ENCODE data around the gene ZNF750.

Gene ZNF750

DNA sequence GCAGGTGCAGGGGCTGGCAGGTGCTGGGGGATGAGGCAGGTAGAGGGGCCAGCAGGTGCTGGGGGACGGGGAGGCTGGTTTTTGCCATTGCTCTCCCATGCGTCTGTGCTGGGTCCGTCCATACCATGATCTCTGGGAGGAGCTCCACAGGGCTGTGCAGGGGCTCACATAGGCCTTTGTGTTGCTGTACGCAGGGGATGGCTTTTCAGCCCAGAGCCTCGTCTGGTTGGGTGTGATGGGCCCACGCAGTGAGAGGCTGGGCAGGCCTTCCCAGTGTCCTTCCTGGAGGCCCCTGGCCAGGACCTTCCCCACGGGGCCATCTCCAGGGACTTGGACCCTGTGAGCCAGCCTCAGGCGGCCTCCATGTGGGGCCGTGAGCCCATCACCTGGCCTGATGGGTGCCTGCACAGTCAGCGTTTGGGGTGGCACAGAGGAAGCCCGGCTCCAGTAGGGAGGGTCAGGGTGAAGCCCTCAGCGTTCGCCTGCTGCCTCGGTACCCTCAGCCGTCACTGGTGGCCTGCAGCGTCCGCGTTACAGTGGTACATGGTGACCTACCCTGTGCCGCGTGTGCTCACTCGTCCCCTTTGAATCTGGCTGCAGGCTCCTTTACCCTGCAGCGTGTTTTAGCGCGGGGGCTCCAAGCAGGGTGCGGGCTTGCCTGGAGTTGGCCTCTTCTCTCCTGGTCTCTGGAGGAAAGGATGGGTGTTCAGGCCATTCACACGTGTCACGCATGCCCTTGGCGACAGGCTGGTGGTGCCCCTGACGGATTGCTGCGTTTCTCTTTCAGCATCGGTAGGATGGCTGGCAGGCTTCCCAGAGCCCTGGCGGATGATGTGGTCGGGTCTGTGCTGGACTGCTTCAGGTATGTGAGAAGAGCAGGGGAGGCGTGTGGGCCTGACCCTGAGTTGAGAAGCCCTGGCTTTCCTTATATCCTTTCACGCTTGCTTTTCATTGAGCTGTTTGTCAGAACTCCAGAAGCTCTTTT, 30.6 kb downstream of the ZNF750 start:
- H3K4me3 ChIP-seq (ENCODE audit: low read length), result no peak overlapping the region
- TF ChIP-seq ZNF274 (IDR thresholded peaks at IDR 0.05; ENCODE audit: low read depth, low read length), result no peak

DNA sequence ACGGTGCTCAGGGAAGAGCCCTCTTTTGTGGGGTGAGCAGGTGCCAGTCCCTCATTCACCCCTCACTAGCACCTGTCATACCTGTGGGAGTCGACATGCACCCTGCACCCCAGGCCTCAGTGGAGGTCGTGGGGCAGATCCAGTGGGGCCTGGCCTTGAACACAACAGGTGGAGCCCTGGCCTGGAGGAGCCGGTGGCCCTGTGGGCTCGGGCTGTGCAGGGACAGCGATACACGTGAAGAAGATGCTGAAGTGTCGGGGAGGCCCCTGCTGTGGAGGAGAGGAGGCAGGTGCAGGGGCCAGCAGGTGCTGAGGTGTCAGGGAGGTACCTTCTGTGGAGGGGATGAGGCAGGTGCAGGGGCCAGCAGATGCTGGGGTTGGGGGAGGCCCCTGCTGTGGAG, 31.8 kb downstream of the ZNF750 start:
- H3K4me3 ChIP-seq (ENCODE audit: low read length), result no peak overlapping the region
- no peak for TF ChIP-seq ZNF274 (IDR thresholded peaks at IDR 0.05; ENCODE audit: low read depth, low read length)

GRCh38 chr17:82807562-82807961, 32.3 kb downstream of the ZNF750 start:
- no peak overlapping the region for H3K4me3 ChIP-seq (ENCODE audit: low read length)
- no peak for TF ChIP-seq ZNF274 (IDR thresholded peaks at IDR 0.05; ENCODE audit: low read depth, low read length)

DNA sequence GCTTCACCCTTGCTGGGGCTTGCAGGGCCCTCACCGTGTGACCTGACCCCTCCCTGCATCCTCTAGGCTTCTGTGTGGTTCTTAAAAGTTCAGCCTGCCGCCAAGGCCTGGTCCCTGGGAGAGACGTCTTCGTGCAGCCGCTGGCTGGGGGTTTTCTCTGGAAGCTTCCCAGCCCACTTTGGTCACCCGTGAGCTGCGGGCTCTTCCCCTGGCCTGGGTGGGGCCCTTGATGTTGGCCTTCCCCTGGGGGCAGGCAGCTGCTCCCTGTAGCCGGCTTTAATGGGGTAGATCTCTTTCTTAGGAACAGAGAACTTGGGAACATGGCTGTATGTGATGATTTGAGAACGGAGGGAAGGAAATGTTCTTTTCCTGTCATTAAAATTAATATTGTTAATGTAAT, 32.7 kb downstream of the ZNF750 start:
- no peak overlapping the region for H3K4me3 ChIP-seq (ENCODE audit: low read length)

DNA sequence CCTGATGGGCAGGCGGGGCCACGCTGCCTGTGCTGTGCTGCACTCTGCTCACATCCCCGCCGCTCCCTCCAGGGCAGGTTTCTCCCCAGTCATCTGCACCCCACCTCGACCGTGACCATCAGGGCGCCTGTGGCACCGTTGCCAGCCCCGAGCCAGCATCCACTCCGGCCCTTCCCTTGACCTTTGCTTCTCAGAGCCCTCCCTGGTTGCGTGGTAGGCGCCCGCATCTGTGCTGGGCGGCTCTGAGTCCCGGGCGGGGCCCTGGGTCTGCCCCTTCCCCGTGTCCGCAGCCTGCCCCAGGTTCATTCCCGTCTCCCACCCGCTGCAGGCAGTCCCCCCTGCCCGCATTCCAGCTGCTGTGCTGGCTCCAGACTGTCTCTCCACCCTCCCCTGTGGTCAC, 33.2 kb downstream of the ZNF750 start:
- no peak for TF ChIP-seq ZNF274 (IDR thresholded peaks at IDR 0.05; ENCODE audit: low read depth, low read length)
- no peak overlapping the region for H3K4me3 ChIP-seq (ENCODE audit: low read length)

More for the DNA sequence above, 32.7 kb downstream of the ZNF750 start:
- TF ChIP-seq ZNF274 (IDR thresholded peaks at IDR 0.05; ENCODE audit: low read depth, low read length), result no peak

- H3K4me3 ChIP-seq (ENCODE audit: low read length), result no peak overlapping the region
- no peak for TF ChIP-seq ZNF274 (IDR thresholded peaks at IDR 0.05; ENCODE audit: low read depth, low read length)
Measured at GRCh38 chr17:82805823-82806222, 34.0 kb downstream of the ZNF750 start.

DNA sequence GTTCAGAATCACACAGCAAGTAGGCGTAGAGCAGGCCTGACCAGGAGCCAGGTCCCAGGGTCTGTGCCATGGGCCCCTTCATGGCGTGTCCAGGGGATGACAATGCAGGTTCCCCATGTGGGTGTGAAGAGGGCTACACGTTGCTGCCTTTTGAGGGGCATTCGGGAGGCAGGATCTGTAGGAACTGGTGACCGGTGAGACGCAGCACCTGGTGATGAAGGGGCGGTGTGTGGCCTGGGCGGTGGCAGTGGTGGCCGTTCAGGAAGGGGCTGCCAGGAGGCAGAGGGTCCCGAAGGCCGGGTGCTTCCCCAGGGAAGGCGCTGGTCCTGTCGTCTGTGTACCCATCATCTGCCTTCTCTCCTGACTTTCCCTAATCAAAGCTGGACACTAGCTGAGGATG, 34.6 kb downstream of the ZNF750 start:
- TF ChIP-seq ZNF274 (IDR thresholded peaks at IDR 0.05; ENCODE audit: low read depth, low read length), result no peak
- H3K4me3 ChIP-seq (ENCODE audit: low read length), result no peak overlapping the region

DNA sequence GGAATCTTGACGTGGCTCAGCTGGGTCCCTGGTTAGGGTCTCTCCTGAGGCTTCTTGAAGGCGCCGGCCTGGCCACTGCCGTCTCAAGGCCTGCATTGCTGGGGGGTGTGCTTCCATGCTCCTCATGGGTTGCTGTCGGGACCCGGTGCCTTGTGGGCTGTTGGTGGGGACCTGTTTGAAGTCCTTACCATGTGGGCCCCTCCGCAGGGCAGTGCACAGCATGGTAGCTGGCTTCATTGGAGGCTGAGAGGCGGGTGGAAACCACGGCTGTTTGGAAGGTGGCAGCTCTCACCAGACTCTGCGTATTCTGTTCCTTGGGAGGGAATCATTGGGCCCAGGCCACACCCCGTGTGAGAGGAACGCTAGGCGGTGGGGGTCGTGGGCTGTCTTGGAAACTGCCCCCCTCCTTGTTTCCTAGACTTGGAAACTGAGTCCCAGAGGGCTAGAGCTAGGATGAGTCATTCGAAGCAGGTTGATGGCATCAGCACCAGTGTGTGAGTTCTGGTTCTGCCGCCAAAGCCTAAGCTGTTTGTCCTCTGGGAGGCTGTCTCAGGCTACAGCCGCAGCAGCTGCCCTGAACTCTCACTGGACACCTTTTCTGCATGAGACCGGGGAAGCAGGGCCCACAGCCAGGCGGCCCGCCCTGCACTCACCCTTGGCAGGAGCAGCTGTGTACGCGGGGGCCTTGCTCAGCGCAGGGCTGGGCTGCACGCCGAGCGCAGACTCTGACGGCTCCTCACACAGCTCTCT, 35.2 kb downstream of the ZNF750 start:
- TF ChIP-seq ZNF274 (IDR thresholded peaks at IDR 0.05; ENCODE audit: low read depth, low read length), result no peak
- H3K4me3 ChIP-seq (ENCODE audit: low read length), result no peak overlapping the region

GRCh38 chr17:82803606-82804005, 36.2 kb downstream of the ZNF750 start:
- TF ChIP-seq ZNF274 (IDR thresholded peaks at IDR 0.05; ENCODE audit: low read depth, low read length), result no peak
- no peak overlapping the region for H3K4me3 ChIP-seq (ENCODE audit: low read length)

DNA sequence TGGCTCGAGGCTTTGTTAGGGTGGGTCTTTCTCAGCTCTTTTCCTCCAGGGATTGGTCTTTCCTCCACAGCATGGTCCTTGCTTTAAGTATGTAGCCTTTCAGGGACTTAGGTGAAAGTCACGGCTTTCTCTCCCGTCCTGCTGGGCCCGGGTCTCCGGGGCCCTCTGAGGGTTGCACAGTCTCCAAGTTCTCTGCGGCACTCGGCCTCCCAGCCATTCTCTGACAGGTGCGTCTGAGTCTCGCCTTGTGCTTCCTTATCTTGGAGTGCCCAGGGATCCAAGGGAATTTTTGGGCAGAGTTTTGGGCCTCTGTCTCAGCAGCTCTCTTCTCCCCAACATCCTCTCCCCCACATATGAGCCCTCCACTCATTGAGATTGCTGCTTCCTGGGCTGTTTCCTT, 36.6 kb downstream of the ZNF750 start:
- no peak overlapping the region for H3K4me3 ChIP-seq (ENCODE audit: low read length)
- no peak for TF ChIP-seq ZNF274 (IDR thresholded peaks at IDR 0.05; ENCODE audit: low read depth, low read length)

- TF ChIP-seq ZNF274 (IDR thresholded peaks at IDR 0.05; ENCODE audit: low read depth, low read length), result no peak
- no peak overlapping the region for H3K4me3 ChIP-seq (ENCODE audit: low read length)
Measured at GRCh38 chr17:82802075-82802780, 37.6 kb downstream of the ZNF750 start.

DNA sequence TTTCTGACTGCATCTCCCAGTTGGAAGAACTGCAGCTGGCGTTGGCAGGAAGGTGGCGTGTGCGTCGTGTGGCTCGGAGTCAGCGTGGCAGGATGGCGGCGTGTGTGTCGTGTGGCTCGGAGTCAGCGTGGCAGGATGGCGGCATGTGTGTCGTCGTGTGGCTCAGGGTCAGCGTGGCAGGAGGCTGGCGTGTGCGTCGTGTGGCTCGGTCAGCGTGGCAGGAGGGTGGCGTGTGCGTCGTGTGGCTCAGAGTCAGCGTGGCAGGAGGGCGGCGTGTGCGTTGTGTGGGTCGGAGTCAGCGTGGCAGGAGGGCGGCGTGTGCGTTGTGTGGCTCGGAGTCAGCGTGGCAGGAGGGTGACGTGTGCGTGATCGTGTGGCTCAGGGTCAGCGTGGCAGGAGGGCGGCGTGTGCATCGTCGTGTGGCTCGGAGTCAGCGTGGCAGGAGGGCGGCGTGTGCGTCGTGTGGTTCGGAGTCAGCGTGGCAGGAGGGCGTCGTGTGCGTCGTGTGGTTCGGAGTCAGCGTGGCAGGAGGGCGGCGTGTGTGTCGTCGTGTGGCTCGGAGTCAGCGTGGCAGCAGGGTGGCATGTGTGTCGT, 38.3 kb downstream of the ZNF750 start:
- no peak for TF ChIP-seq ZNF274 (IDR thresholded peaks at IDR 0.05; ENCODE audit: low read depth, low read length)
- H3K4me3 ChIP-seq (ENCODE audit: low read length), result no peak overlapping the region

- TF ChIP-seq ZNF274 (IDR thresholded peaks at IDR 0.05; ENCODE audit: low read depth, low read length), result no peak
Measured at GRCh38 chr17:82800885-82801284, 38.9 kb downstream of the ZNF750 start.

DNA sequence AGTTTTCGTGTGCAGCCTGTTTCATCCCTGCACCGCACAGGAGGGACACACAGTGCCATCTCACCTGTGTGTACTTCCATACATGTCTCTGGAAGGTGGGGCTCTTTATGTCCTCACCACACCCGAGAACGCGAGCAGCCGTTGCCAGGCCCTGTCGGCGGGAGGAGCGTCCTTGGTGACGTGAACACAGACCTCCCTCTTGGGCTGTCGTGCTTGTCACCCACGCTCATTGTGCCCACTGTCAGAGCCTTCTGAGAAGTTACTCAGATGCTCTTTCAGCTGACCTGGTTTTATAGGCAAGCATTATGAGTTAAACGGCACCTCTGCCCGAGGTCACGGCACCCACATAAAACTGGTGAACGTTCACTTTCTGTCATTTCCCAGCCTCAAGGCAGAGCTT, 40.2 kb downstream of the ZNF750 start:
- no peak for TF ChIP-seq ZNF274 (IDR thresholded peaks at IDR 0.05; ENCODE audit: low read depth, low read length)
- H3K4me3 ChIP-seq (ENCODE audit: low read length), result no peak overlapping the region

More at GRCh38 chr17:82800885-82801284, 38.9 kb downstream of the ZNF750 start:
- H3K4me3 ChIP-seq (ENCODE audit: low read length), result no peak overlapping the region
